ENCODE results near the gene E2F2.

E2F2 gene

GRCh38 chr1:23481026-23481597 is 49.9 kb downstream of the E2F2 start:
- DNase-seq = no peak

- DNase-seq = no peak
Observed at GRCh38 chr1:23480187-23481025, 50.6 kb downstream of the E2F2 start.

- DNase-seq = no peak
Observed at GRCh38 chr1:23479666-23479941, 51.4 kb downstream of the E2F2 start.

- no peak for DNase-seq
Observed at GRCh38 chr1:23478896-23479665, 52.0 kb downstream of the E2F2 start.

GRCh38 chr1:23477359-23478144 is 53.5 kb downstream of the E2F2 start:
- DNase-seq = no peak

GRCh38 chr1:23475641-23476040 is 55.4 kb downstream of the E2F2 start:
- no peak for DNase-seq

GRCh38 chr1:23475134-23475628 is 55.9 kb downstream of the E2F2 start:
- DNase-seq = no peak

- DNase-seq = no peak
Observed at GRCh38 chr1:23473037-23473800, 57.8 kb downstream of the E2F2 start.

- DNase-seq = no peak
Observed at GRCh38 chr1:23472351-23473036, 58.5 kb downstream of the E2F2 start.

- no peak for DNase-seq
Observed at GRCh38 chr1:23471473-23472075, 59.5 kb downstream of the E2F2 start.

GRCh38 chr1:23470282-23471070 is 60.6 kb downstream of the E2F2 start:
- no peak for DNase-seq

GRCh38 chr1:23469372-23469982 is 61.6 kb downstream of the E2F2 start:
- DNase-seq = no peak

- DNase-seq = no peak
Observed at GRCh38 chr1:23466423-23466989, 64.5 kb downstream of the E2F2 start.

- no peak for DNase-seq
Observed at GRCh38 chr1:23463286-23463685, 67.7 kb downstream of the E2F2 start.

- no peak for DNase-seq
Observed at GRCh38 chr1:23462766-23463165, 68.3 kb downstream of the E2F2 start.

- DNase-seq = no peak
Observed at GRCh38 chr1:23461050-23461449, 70.0 kb downstream of the E2F2 start.

- no peak for DNase-seq
Observed at GRCh38 chr1:23460519-23460918, 70.5 kb downstream of the E2F2 start.

- DNase-seq = no peak
Observed at GRCh38 chr1:23459338-23459757, 71.7 kb downstream of the E2F2 start.
